ENCODE results near the gene PPP1R3F.
"Not testable (repeated sequence)": the region's sequence is repeated elsewhere in the genome, so short reads cannot be mapped to it uniquely, and the experiment has no call there.

PPP1R3F gene

DNA sequence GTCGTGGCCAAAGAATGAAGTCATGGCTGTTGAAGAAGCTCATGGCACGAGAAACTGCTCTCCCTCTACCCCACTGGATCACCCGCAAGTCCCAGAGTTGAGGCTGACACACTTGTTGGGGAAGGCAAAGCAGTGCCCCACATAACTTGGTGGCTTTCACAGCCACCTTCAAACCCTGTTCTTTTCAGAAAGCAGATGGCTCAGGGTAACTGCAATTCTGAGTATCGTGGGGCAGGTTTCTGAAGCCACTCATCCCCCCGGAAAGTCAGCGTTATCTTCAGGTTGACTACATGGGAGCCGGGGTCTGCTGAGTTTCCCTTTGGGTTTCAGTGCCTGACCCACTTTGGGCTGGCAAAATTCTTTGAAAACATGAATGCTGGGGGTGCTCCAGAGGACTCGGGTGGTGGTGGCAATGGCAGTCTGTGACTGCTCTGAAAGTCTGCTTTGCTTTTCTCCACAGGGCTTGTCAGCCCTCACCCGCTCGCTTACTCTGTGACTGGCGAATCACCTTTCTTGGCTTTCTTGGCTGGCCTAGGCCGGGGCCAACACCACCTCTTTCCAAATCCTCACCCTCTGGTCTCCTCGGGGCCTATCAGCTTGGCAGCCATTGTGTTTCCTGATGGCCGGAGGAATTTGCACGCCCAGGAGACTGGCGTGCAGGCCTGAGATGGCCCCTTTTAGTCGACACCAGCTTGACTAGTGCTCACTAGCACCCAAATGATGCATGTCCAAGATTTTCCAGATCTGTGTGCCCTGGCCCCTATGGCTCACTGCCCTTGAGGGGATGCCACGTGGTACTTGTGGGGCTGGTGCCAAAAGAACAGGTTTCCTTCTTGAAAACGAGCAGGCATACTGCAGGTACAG lies 7.3 kb downstream of the PPP1R3F start:
- DNase-seq = no peak

DNA sequence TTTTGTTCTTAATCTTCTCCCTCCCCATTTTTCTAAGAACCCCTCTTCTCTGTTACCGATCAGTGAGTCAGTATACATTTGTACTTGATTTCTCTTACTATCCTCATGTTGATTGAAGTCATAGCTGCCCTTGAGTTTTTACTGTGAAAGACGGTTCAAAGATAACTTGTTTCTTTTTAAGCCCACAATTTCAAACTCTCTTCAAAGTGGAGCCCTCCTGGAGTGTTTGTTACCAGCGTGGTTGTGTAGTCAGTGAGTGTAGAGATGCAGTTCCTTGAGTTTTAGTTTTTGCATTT lies 7.9 kb downstream of the PPP1R3F start:
- no peak for DNase-seq

DNA sequence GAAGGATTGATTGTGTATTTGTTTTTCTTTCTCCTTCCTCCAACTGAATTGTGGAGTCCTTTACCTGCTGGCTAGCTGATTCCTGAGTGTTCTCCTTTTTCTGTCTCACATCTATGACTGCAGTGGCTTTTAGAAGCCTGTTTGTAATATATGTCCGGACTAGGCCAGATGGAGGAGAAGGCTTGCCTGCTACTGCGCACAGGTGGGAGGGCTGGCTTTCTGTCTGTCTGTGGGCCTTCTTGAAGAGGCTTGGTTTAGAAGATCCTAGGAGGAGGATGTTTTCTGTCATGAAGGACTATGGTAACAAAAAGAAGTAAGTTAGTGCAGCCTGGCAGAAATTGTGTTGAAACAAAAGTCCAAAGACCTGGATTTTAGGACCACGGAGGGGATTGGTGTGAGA lies 8.5 kb downstream of the PPP1R3F start:
- no peak for DNase-seq

DNA sequence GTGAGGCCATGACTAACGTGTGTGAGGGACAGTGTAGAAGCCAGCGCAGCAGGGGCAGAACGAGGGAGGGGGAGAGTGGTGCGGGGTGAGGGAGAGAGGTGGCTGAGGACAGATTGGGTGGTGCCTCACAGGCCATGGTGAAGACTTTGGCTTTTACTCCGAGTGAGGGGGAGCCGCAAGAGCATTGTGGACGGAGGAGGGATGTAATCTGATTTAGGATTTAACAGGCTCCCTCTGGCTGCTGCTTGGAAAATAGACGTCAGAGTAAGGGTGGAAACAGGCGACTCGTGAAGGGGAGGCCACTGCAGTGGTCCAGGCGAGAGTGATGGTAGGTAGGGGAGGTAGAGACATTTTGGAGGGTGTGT lies 13.0 kb downstream of the PPP1R3F start:
- no peak for DNase-seq

DNA sequence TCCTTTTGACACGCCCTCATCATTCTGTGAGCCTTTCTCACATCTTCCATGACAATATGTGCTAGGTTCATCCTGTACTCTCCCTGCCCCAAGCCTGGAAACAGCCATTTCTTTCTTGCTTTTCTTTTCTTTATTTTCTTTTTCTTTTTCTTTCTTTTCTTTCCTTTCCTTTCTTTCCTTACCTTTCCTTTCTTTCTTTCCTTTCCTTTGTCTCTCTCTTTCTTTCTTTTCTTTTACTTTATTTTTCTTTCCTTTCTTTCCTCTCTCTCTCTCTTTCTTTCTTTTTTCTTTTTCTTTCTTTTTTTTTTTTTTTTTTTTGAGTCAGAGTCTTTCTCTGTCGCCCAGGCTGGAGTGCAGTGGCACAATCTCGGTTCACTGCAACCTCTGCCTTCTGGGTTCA lies 14.6 kb downstream of the PPP1R3F start:
- no peak for DNase-seq

DNA sequence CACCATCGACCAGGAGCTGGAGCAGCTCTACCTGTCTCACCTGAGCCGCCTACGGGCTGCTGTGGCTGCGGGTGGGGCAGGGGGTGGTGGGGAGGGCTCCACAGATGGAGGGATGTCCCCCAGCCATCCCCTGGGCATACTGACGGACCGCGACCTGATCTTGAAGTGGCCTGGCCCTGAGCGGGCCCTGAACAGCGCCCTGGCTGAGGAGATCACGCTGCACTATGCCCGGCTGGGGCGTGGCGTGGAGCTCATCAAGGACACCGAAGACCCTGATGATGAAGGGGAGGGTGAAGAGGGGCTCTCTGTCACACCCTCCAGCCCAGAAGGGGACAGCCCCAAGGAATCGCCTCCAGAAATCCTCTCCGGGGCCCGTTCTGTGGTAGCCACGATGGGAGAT lies 16.5 kb downstream of the PPP1R3F start:
- no peak for DNase-seq

DNA sequence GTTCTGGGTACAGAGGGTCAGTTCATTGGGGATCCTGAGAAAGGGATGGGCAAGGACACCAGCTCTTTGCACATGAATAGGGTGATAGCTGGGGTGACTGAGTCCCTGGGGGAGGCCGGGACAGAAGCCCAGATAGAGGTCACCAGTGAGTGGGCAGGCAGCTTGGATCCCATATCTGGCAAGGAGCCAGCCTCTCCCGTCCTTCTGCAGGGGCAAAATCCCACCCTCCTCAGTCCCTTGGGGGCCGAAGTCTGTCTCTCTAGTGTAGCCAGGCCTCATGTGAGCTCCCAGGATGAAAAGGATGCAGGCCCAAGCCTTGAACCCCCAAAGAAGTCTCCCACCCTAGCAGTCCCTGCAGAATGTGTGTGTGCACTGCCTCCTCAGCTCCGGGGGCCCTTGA lies 17.0 kb downstream of the PPP1R3F start:
- no peak for DNase-seq

DNA sequence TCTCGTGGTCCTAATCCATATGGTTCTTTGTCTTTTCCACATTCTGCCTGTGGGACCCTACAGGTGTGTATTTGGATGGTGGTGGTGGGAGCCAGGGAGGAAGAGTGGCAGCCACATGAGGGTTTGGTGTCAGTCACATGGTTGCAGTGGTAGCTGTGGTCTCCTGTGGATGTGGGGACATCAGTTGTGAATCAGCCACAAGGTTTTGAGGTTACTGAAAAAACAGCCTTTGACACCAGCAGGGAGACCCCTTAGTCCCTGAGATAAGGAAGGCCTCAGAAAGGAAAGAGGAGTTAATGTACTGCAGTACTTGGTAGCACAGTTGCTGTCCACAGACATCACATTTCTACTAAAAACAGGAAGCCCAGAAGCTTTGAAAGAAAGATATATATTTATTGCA lies 18.1 kb downstream of the PPP1R3F start:
- no peak for DNase-seq

DNA sequence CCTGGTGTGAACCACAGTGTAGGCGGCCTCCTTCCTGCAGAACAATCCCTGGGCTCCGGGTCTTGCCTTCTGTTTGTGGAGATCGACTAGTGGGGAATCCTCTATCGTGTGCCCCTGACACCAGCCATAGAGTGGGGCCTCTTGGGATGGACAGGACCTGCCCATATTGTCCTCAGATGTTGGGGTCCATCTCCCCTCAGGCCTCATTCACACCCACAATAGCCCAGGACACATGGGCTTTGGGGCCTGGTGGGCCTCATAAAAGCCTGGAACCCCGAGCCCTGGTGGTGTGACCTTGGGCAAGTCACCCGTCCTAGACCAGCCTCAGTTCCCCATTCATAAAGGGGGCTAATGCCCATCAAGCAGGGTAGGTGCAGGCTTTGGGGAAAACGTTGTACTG lies 20.6 kb downstream of the PPP1R3F start:
- DNase-seq = no peak

DNA sequence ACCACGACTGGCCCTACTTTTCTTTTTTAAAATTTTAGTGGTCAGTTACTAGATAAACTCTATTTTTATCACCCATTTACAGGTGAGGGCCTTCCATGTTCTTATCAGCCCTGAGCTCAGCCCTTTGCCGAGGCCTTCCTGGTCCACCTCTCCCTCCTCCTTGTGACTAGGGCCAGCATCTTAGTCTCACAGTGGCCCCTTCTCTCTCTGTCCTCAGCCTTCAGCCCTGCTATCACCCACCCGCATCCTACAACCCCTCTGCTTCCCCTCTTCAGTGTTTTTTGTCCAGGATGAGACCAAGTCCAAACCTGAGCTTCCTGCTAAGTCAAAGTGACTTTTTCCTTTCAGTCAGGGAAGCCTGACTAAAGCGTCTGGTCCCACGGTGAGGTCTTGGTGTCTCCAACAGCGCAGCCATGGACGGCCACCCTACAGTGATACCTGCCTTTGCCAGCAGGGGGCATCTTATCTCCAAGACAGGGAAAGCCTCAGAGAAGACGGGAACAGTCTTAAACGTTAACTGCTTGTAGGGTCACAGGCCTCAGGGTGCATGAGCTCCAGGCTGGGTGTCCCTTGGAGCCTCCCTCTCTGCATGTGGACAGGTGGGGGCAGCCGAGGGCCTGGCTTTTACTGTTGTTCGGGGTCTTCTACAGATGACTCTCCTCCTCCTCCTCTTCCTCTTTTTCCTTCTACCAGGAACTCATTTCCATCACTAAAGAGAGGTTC lies 22.2 kb downstream of the PPP1R3F start:
- DNase-seq = peak; percentile 80

DNA sequence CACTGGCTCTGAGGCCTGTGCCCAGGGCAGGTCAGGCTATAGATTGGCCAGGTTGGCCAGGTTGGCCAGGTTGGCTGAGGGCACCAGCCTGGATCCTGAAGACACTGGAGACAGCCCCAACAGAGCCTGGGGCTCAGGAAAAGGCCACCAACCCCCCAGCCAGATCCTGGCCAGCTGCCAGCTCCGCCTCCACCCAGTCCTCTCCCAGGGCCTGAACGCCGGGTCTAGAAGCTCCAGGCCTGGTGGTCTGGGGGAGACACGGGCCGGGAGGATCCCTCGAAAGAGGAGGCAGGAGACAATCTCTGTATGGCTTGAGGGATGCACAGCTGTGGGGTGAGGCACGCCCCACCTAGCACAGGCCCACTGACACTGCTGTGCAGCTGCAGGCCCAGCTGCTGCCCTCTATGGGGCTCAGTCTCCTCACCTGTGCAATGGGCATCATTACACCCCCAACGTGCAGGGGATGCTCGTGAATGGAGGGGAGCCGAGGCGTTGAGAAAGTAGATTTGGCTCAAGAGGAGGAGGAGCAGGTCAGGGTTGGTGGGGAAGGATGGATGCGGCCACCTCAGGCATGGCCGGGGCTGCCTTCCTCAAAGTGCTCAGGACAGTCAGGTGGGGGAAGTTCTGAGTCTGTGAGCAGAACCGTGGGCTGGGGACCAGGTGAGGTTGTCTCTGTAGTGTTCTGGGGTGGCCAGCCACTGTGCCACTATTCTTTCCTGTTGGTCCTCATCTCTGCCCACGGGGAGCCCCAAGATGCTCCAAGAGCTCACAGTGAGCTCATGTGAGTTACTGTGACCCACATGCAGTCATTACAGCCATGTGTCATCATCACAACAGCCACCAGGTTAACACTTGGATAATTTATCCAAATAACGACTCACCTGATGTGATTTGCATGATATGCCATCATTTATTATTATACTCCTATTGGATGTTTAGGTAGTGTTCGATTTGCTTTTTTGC lies 23.1 kb downstream of the PPP1R3F start:
- DNase-seq = no peak

DNA sequence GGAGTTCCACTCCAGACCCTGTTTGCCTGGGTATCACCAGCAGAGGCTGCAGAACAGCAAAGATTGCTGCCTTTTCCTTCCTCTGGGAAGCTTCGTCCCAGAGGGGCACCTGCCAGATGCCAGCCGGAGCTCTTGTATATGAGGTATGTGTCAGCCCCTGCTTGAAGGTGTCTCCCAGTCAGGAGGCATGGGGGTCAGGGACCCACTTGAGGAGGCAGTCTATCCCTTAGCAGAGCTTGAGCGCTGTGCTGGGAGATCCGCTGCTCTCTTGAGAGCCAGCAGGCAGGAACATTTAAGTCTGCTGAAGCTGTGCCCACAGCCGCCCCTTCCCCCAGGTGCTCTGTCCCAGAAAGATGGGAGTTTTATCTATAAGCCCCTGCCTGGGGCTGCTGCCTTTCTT lies 29.7 kb downstream of the PPP1R3F start:
- DNase-seq = not testable (repeated sequence)

DNA sequence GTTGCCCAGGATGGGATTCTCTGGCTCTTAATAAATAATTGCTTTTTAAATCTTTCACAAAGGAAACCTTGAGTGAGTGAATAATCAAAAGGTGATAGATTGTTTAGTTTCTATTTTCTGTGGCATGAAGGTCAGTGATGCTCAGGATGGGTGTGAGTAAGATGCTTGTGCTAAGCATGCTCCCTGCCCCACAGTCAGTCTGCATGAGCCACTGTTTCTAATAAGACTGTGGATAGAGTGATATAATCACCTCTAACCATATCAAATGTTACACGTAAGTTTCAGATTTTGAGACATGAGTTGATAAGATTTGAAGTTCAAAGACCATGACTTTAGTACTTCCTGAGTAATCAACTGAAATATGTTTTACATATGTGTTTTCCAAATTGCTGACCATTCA lies 31.1 kb downstream of the PPP1R3F start:
- no peak for DNase-seq

DNA sequence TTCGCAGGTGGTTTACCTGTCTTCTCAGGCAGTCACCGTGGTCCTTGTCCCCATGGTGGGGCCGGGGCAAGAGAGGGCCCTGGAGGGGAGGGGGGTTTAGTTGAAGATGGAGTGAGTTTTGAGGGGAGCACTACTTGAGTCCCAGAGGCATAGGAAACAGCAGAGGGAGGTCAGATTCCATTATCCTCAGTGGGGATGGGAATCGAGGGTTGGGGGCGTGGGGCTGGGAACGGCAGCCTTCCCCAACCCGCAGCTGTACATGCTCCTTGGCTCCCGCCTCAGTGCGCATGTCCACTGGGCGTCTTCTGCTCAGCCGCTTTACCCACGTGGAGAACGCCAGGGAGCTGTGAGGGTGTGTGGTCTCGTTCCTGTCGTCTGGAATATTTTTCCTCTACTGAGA lies 33.8 kb downstream of the PPP1R3F start, which contains the start of gene GAGE10:
GAGE10 (plus strand) TSS at position 301 of the 400 bp plus-strand sequence. CDS start 1,214 bp downstream, outside the sequence.
- DNase-seq = no peak

DNA sequence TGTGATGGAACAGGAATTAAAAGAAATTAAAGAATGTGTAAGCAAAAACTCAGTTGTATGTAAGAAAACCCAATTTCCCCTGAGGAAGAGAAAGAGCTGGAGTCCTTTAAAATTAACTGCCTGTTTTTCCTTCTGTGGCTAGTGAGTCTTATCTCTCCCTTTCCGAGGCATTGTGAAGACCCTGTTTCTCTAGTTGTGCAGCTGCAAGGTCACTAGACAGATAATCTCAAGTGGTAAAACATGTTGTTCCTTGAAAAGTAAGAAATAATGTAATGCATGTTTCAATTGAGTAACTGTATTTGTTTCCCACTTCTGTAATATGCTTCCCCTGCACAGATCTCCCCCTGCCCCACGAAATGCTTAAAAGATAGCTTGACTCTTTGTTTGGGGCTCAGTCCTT lies 38.2 kb downstream of the PPP1R3F start:
- DNase-seq = not testable (repeated sequence)

DNA sequence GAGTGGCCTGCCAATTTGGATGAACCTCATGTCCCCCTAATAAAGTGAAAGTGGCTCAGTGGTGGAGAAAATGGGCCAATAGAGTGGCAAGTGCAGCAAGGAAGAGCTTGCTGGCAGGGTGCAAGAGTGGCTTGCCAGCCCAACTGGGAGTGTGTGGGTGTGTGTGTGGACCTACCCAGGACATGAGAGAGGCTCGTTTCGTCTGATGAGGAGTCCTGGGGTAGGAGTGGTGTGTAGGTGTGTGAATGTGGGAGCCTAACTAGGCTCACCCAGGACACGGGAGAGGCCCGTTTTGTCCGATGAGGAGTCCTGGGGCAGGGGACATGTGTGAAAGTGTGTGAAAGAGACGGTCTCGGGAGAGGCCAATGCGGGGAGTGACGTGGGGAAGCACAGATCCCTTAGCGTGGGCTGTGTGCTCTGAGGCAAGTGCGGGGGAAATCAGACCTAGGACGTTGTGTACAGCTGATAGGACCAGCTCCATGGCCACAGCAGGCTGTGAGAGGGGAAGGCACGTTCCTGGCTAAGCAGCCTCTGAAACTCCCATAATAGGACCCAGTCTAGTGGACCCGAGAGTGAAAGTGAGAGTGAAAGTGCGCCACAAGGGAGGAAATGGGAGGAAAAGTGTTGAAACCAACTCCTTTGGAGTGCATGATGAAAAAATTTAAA lies 39.1 kb downstream of the PPP1R3F start:
- peak; percentile 51 for DNase-seq

DNA sequence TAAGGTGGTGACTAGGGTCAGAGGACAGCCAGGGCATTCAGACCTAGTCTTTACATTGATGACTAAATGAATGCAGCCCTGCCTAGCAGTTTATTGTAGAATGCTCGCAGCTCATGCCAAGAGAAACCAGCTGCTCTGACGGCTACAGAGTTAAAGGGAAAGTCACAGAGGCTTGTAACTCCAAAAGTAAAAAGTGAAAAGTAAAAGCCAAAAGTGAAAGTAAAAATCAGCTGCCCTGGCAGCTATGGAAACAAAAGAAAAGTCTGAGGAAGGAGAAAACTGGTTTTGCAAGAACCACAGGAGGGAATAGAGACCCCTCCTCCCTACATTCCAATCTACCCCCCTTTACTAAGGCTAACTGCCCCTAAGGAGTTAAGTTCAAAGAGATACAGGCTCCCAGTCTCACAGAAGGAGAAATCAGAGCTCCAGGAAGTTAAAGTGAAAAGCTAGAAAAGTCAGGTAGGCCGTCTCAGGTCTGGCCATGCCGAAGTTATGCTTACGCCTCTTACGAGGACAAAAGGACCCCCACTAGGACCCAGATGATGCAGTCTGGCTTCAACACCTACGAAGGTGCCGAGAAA lies 39.9 kb downstream of the PPP1R3F start:
- peak; percentile 26 for DNase-seq

DNA sequence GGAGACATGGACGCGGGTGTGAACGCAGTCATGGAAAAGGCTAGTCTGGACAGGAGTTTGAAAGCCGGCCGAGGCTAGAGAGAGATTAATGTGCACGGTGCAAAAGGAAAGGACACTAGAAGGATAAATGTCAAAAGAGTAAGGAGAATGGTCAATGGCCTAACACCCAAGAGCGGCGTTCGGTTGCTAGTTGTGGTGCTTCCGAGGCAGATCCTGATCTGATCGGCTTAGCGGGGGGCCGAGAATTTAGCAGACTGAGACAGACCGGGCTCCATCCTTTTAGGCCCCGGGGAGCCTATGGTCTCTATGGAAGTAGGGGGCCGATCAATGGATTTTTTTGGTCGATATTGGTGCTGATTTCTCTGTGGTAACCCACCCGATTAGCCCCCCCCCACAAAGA lies 40.8 kb downstream of the PPP1R3F start:
- DNase-seq = no peak

DNA sequence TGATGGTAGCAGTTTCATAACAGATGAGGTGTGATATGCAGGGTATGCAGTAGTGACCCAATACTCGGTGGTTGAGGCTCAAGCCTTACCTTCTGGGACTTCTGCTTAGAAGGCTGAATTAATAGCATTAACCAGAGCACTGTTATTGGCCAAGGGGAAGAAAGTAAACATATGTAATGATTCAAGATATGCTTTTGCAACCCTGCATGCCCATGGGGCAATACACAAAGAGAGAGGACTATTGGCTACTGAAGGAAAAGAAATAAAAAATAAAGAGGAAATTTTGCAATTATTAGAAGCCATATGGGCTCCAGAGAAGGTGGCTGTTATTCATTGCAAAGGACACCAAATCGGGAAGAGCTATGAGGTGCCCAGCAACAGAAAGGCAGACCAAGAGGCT lies 42.6 kb downstream of the PPP1R3F start:
- DNase-seq = no peak

DNA sequence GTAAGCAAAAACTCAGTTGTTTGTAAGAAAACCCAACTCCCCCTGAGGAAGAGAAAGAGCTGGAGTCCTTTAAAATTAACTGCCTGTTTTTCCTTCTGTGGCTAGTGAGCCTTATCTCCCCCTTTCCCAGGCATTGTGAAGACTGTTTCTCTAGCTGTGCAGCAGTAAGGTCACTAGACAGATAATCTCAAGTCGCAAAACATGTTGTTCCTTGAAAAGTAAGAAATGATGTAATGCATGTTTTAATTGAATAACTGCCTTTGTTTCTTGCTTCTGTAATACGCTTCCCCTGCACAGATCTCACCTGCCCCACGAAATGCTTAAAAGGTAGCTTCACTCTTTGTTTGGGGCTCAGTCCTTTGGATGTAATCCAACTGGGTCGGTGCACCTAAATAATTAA lies 46.5 kb downstream of the PPP1R3F start:
- DNase-seq = no peak

DNA sequence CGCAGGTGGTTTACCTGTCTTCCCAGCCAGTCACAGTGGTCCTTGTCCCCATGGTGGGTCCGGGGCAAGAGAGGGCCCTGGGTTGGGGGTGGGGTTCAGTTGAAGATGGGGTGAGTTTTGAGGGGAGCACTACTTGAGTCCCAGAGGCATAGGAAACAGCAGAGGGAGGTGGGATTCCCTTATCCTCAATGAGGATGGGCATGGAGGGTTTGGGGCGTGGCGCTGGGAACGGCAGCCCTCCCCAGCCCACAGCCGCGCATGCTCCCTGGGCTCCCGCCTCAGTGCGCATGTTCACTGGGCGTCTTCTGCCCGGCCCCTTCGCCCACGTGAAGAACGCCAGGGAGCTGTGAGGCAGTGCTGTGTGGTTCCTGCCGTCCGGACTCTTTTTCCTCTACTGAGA lies 52.1 kb downstream of the PPP1R3F start, which contains the start of gene GAGE12J:
GAGE12J (plus strand) TSS at position 301 of the 400 bp plus-strand sequence. CDS start 1,157 bp downstream, outside the sequence.
- not testable (repeated sequence) for DNase-seq

DNA sequence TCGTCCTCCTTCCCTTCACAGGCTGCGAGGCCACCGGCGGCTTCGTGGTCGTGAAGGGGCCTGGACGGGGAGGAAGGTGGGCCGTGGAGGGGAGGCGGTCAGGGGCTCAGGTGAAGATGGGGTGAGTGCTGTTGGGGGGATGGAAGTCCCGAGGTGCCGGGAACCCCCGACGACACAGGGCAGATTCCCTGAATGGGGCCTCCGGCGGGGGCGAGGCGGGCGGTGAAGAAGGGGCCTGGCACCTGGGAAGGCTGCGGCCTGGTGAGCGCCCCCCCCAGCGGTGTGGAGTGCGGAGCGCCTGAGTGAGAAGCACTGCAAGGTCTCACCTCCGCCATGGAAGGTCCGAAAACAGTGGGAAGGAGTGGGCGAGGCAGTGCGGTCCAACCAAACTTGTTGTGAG lies 52.7 kb downstream of the PPP1R3F start:
- not testable (repeated sequence) for DNase-seq

Data from CD4-positive, alpha-beta T cell treated with Interleukin-6 for 4 hours (primary cell).